HepG2 (cell line): ENCODE results near the gene NME4. TPM values are rescaled to one million over a fixed set of nuclear protein-coding genes. Genes with fewer than 3 reads are reported as not detected.

Experiments
- AGO2 ChIP-seq: fragments of 200-400 bp; formaldehyde crosslinking; optimal IDR thresholded peaks from 2 replicates; pipeline ENCODE3; 2017; ENCODE audit warnings: mild to moderate bottlenecking, low read depth, low read length, moderate library complexity
- ELF1 ChIP-seq: sonication (generic); formaldehyde crosslinking; IDR thresholded peaks from 2 replicates; pipeline ENCODE4 v1.4.0; 2020; ENCODE audit warnings: missing genetic modification reagents
- ELF3 ChIP-seq: IDR thresholded peaks from 2 replicates; pipeline ENCODE4 v1.6.1; 2016; ENCODE audit warnings: missing genetic modification reagents, missing compliant biosample characterization
- FOSL2 ChIP-seq: sonication (generic); formaldehyde crosslinking; IDR thresholded peaks from 2 replicates; pipeline ENCODE4 v1.4.0; 2020; ENCODE audit warnings: missing genetic modification reagents
- HOXA5 ChIP-seq: sonication (generic); formaldehyde crosslinking; IDR thresholded peaks from 2 replicates; pipeline ENCODE4 v1.4.0; 2020; ENCODE audit warnings: missing genetic modification reagents
- KAT7 ChIP-seq: IDR thresholded peaks from 2 replicates; pipeline ENCODE4 v1.6.1; 2018; ENCODE audit warnings: borderline replicate concordance, missing compliant biosample characterization
- MAFG ChIP-seq: sonication (generic); formaldehyde crosslinking; IDR thresholded peaks from 2 replicates; pipeline ENCODE4 v1.5.1; 2020; ENCODE audit warnings: mild to moderate bottlenecking, missing genetic modification reagents
- MXI1 ChIP-seq: IDR thresholded peaks from 3 replicates; pipeline ENCODE4 v1.6.1; 2012; ENCODE audit warnings: low read depth, low read length, inconsistent platforms, borderline replicate concordance
- NFE2 ChIP-seq: sonication (generic); formaldehyde crosslinking; IDR thresholded peaks from 2 replicates; pipeline ENCODE4 v1.4.0; 2020; ENCODE audit warnings: missing genetic modification reagents
- NR3C1 ChIP-seq: sonication (generic); formaldehyde crosslinking; IDR thresholded peaks from 2 replicates; pipeline ENCODE4 v1.4.0; 2020; ENCODE audit warnings: missing genetic modification reagents
- SNAPC2 ChIP-seq: sonication (generic); formaldehyde crosslinking; IDR thresholded peaks from 2 replicates; pipeline ENCODE4 v1.8.1; 2022; ENCODE audit warnings: mild to moderate bottlenecking, missing genetic modification reagents
- STAT5B ChIP-seq: sonication (generic); formaldehyde crosslinking; IDR thresholded peaks from 2 replicates; pipeline ENCODE4 v1.4.0; 2020; ENCODE audit warnings: missing genetic modification reagents
- XBP1 ChIP-seq: sonication (generic); formaldehyde crosslinking; IDR thresholded peaks from 2 replicates; pipeline ENCODE4 v1.5.0; 2020; ENCODE audit warnings: missing genetic modification reagents
- ZBTB42 ChIP-seq: sonication (generic); formaldehyde crosslinking; IDR thresholded peaks from 2 replicates; pipeline ENCODE4 v1.5.0; 2020; ENCODE audit warnings: mild to moderate bottlenecking, missing genetic modification reagents
- ZBTB43 ChIP-seq: sonication (generic); formaldehyde crosslinking; conservative IDR thresholded peaks from 2 replicates; pipeline ENCODE4 v1.4.0; 2020; ENCODE audit warnings: missing genetic modification reagents
- ZNF12 ChIP-seq: sonication (generic); formaldehyde crosslinking; IDR thresholded peaks from 2 replicates; pipeline ENCODE4 v1.5.0; 2020; ENCODE audit warnings: missing genetic modification reagents
- ZNF234 ChIP-seq: sonication (generic); formaldehyde crosslinking; conservative IDR thresholded peaks from 2 replicates; pipeline ENCODE4 v1.5.1; 2020; ENCODE audit warnings: mild to moderate bottlenecking, missing genetic modification reagents
- ZNF547 ChIP-seq: sonication (generic); formaldehyde crosslinking; IDR thresholded peaks from 2 replicates; pipeline ENCODE4 v1.5.1; 2020; ENCODE audit warnings: mild to moderate bottlenecking, missing genetic modification reagents
- ZNF549 ChIP-seq: sonication (generic); formaldehyde crosslinking; IDR thresholded peaks from 2 replicates; pipeline ENCODE4 v1.5.0; 2020; ENCODE audit warnings: missing genetic modification reagents
- ZNF629 ChIP-seq: sonication (generic); formaldehyde crosslinking; conservative IDR thresholded peaks from 2 replicates; pipeline ENCODE4 v1.5.0; 2020; ENCODE audit warnings: missing genetic modification reagents
- ZNF646 ChIP-seq: sonication (generic); formaldehyde crosslinking; IDR thresholded peaks from 2 replicates; pipeline ENCODE4 v1.9.0; 2021; ENCODE audit warnings: mild to moderate bottlenecking, missing genetic modification reagents
- ZNF784 ChIP-seq: sonication (generic); formaldehyde crosslinking; IDR thresholded peaks from 2 replicates; pipeline ENCODE4 v1.5.1; 2020; ENCODE audit warnings: missing genetic modification reagents, mild to moderate bottlenecking, borderline replicate concordance
- polyA plus RNA-seq, 8 experiments: library from polyadenylated mRNA; depleted of rRNA in 3 of 8; stranded (reverse) in 7 of 8; unstranded in 1 of 8; fragments of >200 nt; fragmentation: Illumina TruSeq in 4 of 8; extraction: Trizol in 4 of 8; gene quantifications; 2 replicates each; pipeline versions ENCODE4 v1.2.1 to v1.2.3, GENCODE V29; 2011 to 2016; ENCODE audit warnings: low read depth in 4 of 8, missing spikeins in 1 of 8, mixed read lengths in 1 of 8; ENCODE audit not compliant: insufficient read depth in 1 of 8
- total RNA-seq, 5 experiments: library from RNA; depleted of rRNA; stranded (reverse); fragments of >200 nt; fragmentation: Illumina TruSeq; extraction: Trizol; gene quantifications; 2 replicates each; pipeline ENCODE4 v1.2.3, GENCODE V29; 2016; ENCODE audit warnings: low read depth in 1 of 5

NME4 gene
- total and polyA plus RNA-seq, 2 of the 13 experiments (the other 11 are each of a cell fraction or from before 2014, with no cell fraction given), result 121 to 263 TPM

GRCh38 chr16:405548-406506, 8.8 kb downstream of the NME4 start (continued):
- TF ChIP-seq SNAPC2 (CRISPR knock-in tag) (0 out of 2 replicates have a peak, but pooled peaks have one; percentile 53), ZNF784 (CRISPR knock-in tag) (no peak), ZNF234 (CRISPR knock-in tag) (no peak), ZBTB43 (0 out of 2 replicates have a peak, but pooled peaks have one; percentile 65), AGO2 (peak; percentile 95), ZBTB42 (CRISPR knock-in tag) (peak; percentile 47; the same call in 1 of the 2 replicates), HOXA5 (CRISPR knock-in tag) (peak; percentile 80), ZNF629 (CRISPR knock-in tag) (peak; percentile 45; the same call in 1 of the 2 replicates), ZNF547 (no peak), ZNF646 (CRISPR knock-in tag) (no peak), ELF1 (CRISPR knock-in tag) (peak; percentile 71), STAT5B (CRISPR knock-in tag) (no peak), NR3C1 (CRISPR knock-in tag) (no peak), ZNF12 (CRISPR knock-in tag) (peak; percentile 19; the same call in 1 of the 2 replicates), ELF3 (CRISPR knock-in tag) (peak; percentile 63; the same call in 1 of the 2 replicates), MAFG (CRISPR knock-in tag) (no peak), KAT7 (no peak), ZNF549 (CRISPR knock-in tag) (no peak), NFE2 (no peak), XBP1 (CRISPR knock-in tag) (no peak), MXI1 (peak; percentile 89; the same call in 2 of the 3 replicates), FOSL2 (CRISPR knock-in tag) (peak; percentile 83)
